Common myeloid progenitor, CD34-positive (primary cell): Measurements from ENCODE around the gene IQCH.

ENCODE experiments used
- CTCF ChIA-PET: fragments of 350-600 bp; sonication (Branson Sonifier 250); formaldehyde crosslinking; loops from one replicate; lab custom pipeline; 2021; ENCODE audit warnings: antibody characterized with exemption; lab: Charles Lee
- POLR2A ChIA-PET: fragments of 350-600 bp; sonication (Branson Sonifier 250); formaldehyde crosslinking; loops from one replicate; lab custom pipeline; 2021; ENCODE audit warnings: antibody characterized with exemption; lab: Charles Lee
- DNase-seq, 3 donors: peaks; one replicate each; pipeline versions ENCODE4 v3.0.0 to v3.0.0-alpha.2; 2013
- H3K27ac ChIP-seq, 2 experiments: 1 replicate in 1 of 2; 2 replicates in 1 of 2; pipeline ENCODE4 v1.7.0; 2013; ENCODE audit warnings: inconsistent platforms in 2 of 2, low read length in 2 of 2, mild to moderate bottlenecking in 2 of 2, low read depth in 1 of 2, moderate library complexity in 1 of 2; ENCODE audit not compliant: severe bottlenecking in 2 of 2, insufficient read depth in 1 of 2, poor library complexity in 1 of 2
- H3K27me3 ChIP-seq, 5 experiments: replicated peaks in 2 of 5; 1 replicate in 3 of 5; 2 replicates in 2 of 5; pipeline versions ENCODE4 v1.6.1 to v1.7.0; 2013; ENCODE audit warnings: low read length in 4 of 5, mild to moderate bottlenecking in 2 of 5, moderate library complexity in 2 of 5, inconsistent platforms in 1 of 5; ENCODE audit not compliant: insufficient read depth in 5 of 5, control insufficient read depth in 4 of 5
- H3K36me3 ChIP-seq, 4 experiments: 1 replicate in 2 of 4; 2 replicates in 2 of 4; pipeline versions ENCODE4 v1.6.1 to v1.7.0; 2013; ENCODE audit warnings: low read length in 3 of 4, control low read depth in 1 of 4, mild to moderate bottlenecking in 1 of 4; ENCODE audit not compliant: control insufficient read depth in 4 of 4, insufficient read depth in 4 of 4
- H3K4me1 ChIP-seq, 4 experiments: 1 replicate in 3 of 4; 2 replicates in 1 of 4; pipeline versions ENCODE4 v1.6.1 to v1.7.1; 2013; ENCODE audit warnings: low read length in 3 of 4, mild to moderate bottlenecking in 3 of 4, control low read depth in 1 of 4, inconsistent platforms in 1 of 4, moderate library complexity in 1 of 4; ENCODE audit not compliant: control insufficient read depth in 4 of 4, insufficient read depth in 4 of 4; ENCODE audit errors: control extremely low read depth in 1 of 4
- H3K4me3 ChIP-seq, 7 experiments: 1 replicate in 4 of 7; 2 replicates in 3 of 7; pipeline versions ENCODE4 v1.5.1 to v1.7.0; 2013; ENCODE audit warnings: mild to moderate bottlenecking in 7 of 7, low read length in 6 of 7, moderate library complexity in 6 of 7, inconsistent platforms in 2 of 7, low read depth in 2 of 7, control low read depth in 1 of 7; ENCODE audit not compliant: insufficient read depth in 4 of 7, control insufficient read depth in 1 of 7; ENCODE audit errors: extremely low read depth in 1 of 7
- H3K9me3 ChIP-seq, 5 experiments: 1 replicate in 4 of 5; 2 replicates in 1 of 5; pipeline versions ENCODE4 v1.6.1 to v1.7.1; 2013; ENCODE audit warnings: low read length in 4 of 5, mild to moderate bottlenecking in 2 of 5, inconsistent platforms in 1 of 5, low read depth in 1 of 5, moderate library complexity in 1 of 5; ENCODE audit not compliant: control insufficient read depth in 4 of 5, insufficient read depth in 2 of 5; ENCODE audit errors: control extremely low read depth in 1 of 5
- WGBS: methylation state at CpG from one replicate; pipeline ENCODE4 v1.1.5; 2013; ENCODE audit not compliant: insufficient coverage; 5-methylcytosine and 5-hydroxymethylcytosine counted together

The IQCH gene

DNA sequence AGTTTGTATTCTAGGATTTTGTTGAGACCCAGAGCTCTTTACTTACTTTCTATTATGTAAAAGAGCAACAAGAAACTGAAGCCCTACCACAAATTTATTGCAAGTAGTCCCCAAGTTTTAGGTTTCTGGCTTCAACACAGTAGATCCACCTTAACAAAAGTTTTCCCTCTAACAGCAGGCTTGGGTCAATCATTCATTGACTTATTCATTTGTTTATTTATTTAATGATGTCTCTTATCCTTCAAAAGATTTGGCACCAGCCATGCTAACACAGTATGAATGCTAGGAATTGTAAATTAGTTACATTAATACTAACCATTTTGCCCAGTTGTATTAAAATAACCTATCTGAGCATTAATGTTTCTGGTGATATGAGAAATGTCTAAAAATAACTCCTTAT is 88.6 kb downstream of the IQCH start:
- ChIA-PET POLR2A (no interaction called here), CTCF (no interaction called here)
- no peaks in the 10 kb centered on the region for H3K4me1 ChIP-seq
- no peak overlapping the region for H3K27ac ChIP-seq
- H3K9me3 ChIP-seq: peaks cover 0 to 21% (median 5%) of the 10 kb centered on the region in 5 experiments
- H3K36me3 ChIP-seq: peaks cover 0 to 2% (median 0%) of the 10 kb centered on the region in 4 experiments
- no peak overlapping the region for H3K4me3 ChIP-seq
- no peak for DNase-seq
- H3K27me3 ChIP-seq: no peaks in the 10 kb centered on the region

DNA sequence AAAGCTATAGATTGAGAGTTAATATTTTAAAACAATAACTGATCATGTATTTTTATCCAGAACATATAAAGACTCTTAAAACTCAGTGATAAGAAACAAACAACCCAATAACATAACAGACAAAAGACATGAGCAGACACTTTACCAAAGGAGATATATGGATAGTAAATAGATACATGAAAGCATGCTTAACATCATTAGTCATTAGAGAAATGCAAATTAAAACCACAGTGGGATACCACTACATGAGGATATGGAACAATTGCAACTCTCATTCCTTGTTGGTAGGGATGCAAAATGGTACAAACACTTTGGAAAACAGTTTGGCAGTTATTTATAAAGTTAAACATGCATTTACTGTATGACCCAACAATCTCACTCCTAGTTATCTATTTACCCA is 95.0 kb downstream of the IQCH start:
- H3K36me3 ChIP-seq: no peaks in the 10 kb centered on the region
- no peak overlapping the region for H3K27ac ChIP-seq
- no peak for DNase-seq
- H3K4me3 ChIP-seq: no peak overlapping the region
- no peaks in the 10 kb centered on the region for H3K27me3 ChIP-seq
- CTCF ChIA-PET: no interaction called here
- POLR2A ChIA-PET: no interaction called here
- H3K4me1 ChIP-seq: no peaks in the 10 kb centered on the region
- H3K9me3 ChIP-seq: peaks cover 0 to 29% (median 7%) of the 10 kb centered on the region in 5 experiments

DNA sequence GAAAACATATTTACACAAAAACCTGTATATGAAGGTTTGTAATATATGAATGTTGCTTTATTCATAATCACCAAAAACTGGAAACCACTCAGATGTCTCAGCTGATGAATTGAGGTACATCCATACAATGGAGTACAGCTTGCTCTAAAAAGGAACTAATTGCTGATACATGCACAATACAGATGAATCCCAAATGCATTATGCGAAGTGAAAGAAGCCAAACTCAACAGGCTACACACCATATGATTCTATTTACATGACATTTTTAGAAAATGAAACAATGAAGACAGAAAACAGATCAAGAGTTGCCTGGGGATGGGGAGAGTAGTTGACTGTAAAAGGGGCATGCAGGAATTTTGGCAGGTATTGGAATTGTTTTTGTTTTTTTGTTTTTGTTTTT is 95.5 kb downstream of the IQCH start:
- POLR2A ChIA-PET: no interaction called here
- no peaks in the 10 kb centered on the region for H3K4me1 ChIP-seq
- peaks cover 0 to 29% (median 3%) of the 10 kb centered on the region in 5 experiments for H3K9me3 ChIP-seq
- no peaks in the 10 kb centered on the region for H3K36me3 ChIP-seq
- DNase-seq: no peak
- no peaks in the 10 kb centered on the region for H3K27me3 ChIP-seq
- CTCF ChIA-PET: no interaction called here
- H3K27ac ChIP-seq: no peak overlapping the region
- no CpG with 5 or more reads among the region's 1 CpG for WGBS
- no peak overlapping the region for H3K4me3 ChIP-seq

DNA sequence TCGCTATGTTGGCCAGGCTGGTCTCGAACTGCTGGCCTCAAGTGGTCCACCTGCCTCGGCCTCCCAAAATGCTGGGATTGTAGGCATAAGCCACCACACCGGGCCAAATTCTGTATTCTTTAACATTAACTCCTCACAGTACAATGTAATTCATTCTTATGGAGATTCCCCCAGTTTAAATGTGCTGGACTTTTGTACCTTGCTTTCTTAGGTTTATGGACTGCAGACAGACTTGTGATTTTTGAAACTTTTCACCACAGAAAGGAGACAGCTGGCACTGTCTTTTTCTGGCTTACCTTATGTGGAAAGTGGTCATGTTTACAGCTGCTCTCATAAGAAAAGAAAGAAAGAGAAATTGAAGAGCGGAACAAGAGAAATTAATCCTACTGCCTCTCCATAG is 103.8 kb downstream of the IQCH start:
- Histone ChIP-seq H3K27ac (no peak overlapping the region), H3K4me3 (no peak overlapping the region), H3K9me3 (no peaks in the 10 kb centered on the region), H3K4me1 (no peaks in the 10 kb centered on the region), H3K27me3 (no peaks in the 10 kb centered on the region), H3K36me3 (no peaks in the 10 kb centered on the region)
- WGBS: 100% methylated on average over 3 of the region's 5 CpGs
- DNase-seq: no peak
- CTCF ChIA-PET: no interaction called here
- POLR2A ChIA-PET: no interaction called here

DNA sequence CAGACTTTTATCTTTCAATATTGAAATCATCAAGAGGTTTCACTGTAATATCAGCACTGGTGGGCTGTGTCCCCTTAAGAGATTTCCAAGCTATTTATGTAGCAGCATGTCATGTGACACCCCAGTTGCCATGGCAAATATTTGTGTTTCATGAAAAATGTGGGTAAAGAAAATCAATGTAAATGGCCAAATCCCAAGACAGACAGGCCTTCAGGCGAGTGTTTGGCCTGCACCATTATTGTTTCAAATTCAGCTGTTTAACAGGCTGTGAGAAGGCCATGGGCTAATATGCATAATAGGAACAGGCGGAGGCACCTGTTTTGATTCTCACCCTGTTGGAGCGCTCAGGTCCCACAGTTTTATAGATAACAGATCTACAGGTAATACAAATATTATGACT is 104.2 kb downstream of the IQCH start:
- Histone ChIP-seq H3K27me3 (no peaks in the 10 kb centered on the region), H3K36me3 (no peaks in the 10 kb centered on the region), H3K9me3 (no peaks in the 10 kb centered on the region), H3K4me1 (no peaks in the 10 kb centered on the region), H3K4me3 (no peak overlapping the region), H3K27ac (no peak overlapping the region)
- DNase-seq: no peak
- ChIA-PET CTCF (no interaction called here), POLR2A (no interaction called here)
- WGBS: 100% methylated on average over 1 of the region's 3 CpGs

DNA sequence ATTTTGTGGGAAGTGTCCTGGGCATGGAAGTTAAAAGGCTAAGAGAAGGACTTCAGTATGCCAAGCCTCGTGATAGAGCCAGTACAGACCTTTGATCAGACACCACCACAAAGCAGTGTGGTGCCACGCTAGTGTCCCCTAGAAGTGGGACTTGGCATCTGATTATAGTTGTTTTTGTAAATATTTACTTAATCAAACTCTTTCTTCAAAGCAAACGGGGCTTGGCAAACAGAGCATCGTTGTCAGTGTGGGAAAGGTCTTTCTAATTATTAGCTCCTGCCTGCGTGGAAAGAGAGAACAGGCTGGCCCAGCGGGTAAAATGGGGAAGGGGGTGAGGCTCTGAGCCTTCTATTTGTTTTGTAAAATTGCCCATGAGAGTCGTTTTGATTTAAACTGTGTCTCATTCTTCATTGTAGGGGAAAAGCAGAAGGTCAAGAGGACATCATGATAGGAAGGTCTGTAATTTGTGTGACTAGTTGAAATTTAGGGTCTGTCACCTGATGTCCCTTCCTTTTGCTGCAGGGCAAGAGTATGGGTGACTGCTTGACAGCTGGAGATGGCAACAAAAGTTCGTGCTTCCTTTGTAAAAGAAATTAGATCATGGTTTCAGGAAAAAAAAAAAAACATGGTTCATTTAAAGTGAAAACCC is 105.0 kb downstream of the IQCH start:
- 87% methylated on average over 7 of the region's 8 CpGs for WGBS
- Histone ChIP-seq H3K27ac (no peak overlapping the region), H3K4me3 (no peak overlapping the region), H3K27me3 (no peaks in the 10 kb centered on the region), H3K36me3 (no peaks in the 10 kb centered on the region), H3K9me3 (no peaks in the 10 kb centered on the region), H3K4me1 (no peaks in the 10 kb centered on the region)
- DNase-seq: no peak
- CTCF ChIA-PET: no interaction called here
- POLR2A ChIA-PET: no interaction called here

DNA sequence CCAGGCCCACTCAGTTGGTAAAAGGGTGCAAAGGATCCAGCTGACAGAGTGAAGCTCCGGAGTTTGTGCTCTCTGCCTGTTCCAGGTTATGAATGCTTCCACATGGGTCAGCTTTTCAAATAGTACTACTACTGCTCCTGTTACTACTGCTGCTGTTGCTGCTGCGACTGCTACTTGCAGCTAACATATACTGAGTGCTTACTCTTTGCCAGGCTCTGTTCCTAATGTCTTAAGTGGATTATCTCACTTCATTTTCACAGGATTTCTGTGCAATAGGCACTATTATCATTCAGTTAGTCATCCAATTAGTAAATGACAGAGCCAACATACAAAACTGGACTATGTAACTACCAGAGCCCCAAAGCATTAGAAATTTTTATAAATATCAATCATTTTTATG is 106.5 kb downstream of the IQCH start:
- 100% methylated on average over 1 of the region's 2 CpGs for WGBS
- Histone ChIP-seq H3K27me3 (no peaks in the 10 kb centered on the region), H3K27ac (no peak overlapping the region), H3K9me3 (no peaks in the 10 kb centered on the region), H3K4me3 (no peak overlapping the region), H3K36me3 (no peaks in the 10 kb centered on the region), H3K4me1 (no peaks in the 10 kb centered on the region)
- DNase-seq: no peak
- POLR2A ChIA-PET: no interaction called here
- CTCF ChIA-PET: no interaction called here
